Measurements from ENCODE around the gene FBF1. TPM values are rescaled to one million over a fixed set of nuclear protein-coding genes. Genes with fewer than 3 reads are reported as not detected.

FBF1 gene
- total and polyA plus RNA-seq, 9 of the 15 experiments (the other 6 are each of a cell fraction or from before 2014, with no cell fraction given) = 0.46 to 14.9 (median 7.5) TPM

GRCh38 chr17:75981019-75981615 lies 40.3 kb upstream of the FBF1 start (continued):
- TF ChIP-seq FOXP4 (CRISPR knock-in tag; IDR thresholded peaks at IDR 0.05; ENCODE audit: borderline replicate concordance) = no peak
- TF ChIP-seq NFIC (IDR thresholded peaks at IDR 0.05) = no peak
- no peak for TF ChIP-seq GATAD2B (IDR thresholded peaks at IDR 0.05; ENCODE audit: borderline replicate concordance)
- peak; percentile 81 for TF ChIP-seq ZNF316 (IDR thresholded peaks at IDR 0.05)
- TF ChIP-seq PCBP1 (IDR thresholded peaks at IDR 0.05; ENCODE audit: low read depth, low read length, poor library complexity, severe bottlenecking) = no peak
- peak; percentile 68 for TF ChIP-seq C11orf30 (IDR thresholded peaks at IDR 0.05; ENCODE audit: low read depth)
- no peak for TF ChIP-seq FOS (IDR thresholded peaks at IDR 0.05; ENCODE audit: extremely low read depth, insufficient read length)

GRCh38 chr17:75980188-75981018 lies 39.6 kb upstream of the FBF1 start:
- POLR2A ChIA-PET = interaction anchor here (0.6 to 1.5 kb wide), 8 partner anchors 10 to 240 kb away, joined by 3 to 5 read pairs (median 3); no protein-coding TSS in a partner anchor
- peak; percentile 6 for ATAC-seq
- TSS peak; percentile 41 for BruUV-seq (replicated peaks)
- H3K9ac ChIP-seq (ENCODE audit: insufficient read depth in 1 of 2, low read depth in 2 of 2, low read length in 2 of 2) = peak overlapping the region; percentile 79 to 96
- peak overlapping the region; percentile 96 for H3K4me2 ChIP-seq (ENCODE audit: insufficient read depth, low read length)
- peaks cover 38% of the 10 kb centered on the region for H3K79me2 ChIP-seq (ENCODE audit: control insufficient read depth, insufficient read depth, low read length)
- H3K27me3 ChIP-seq (ENCODE audit: control insufficient read depth in 2 of 2, insufficient read depth in 2 of 2, low read length in 2 of 2) = no peaks in the 10 kb centered on the region
- intact Hi-C loops (cut with micrococcal nuclease) (no loop called here), in situ Hi-C loops (cut with MboI) (no loop called here)
- no peaks in the 10 kb centered on the region for H4K20me1 ChIP-seq (replicated peaks; ENCODE audit: control insufficient read depth, insufficient read depth, low read length)
- H3K27ac ChIP-seq (ENCODE audit: extremely low read depth, low read depth, low read length) = peak overlapping the region; percentile 78
- WGBS (ENCODE audit: insufficient coverage, low coverage, missing lambda C conversion rate) = 35% methylated on average over 18 of the region's 18 CpGs
- FAIRE-seq = no peak
- peaks cover 3% of the 10 kb centered on the region; the same call in 1 of the 3 replicates for H3K36me3 ChIP-seq (ENCODE audit: control insufficient read depth, insufficient read depth, low read length)
- DNase-seq (ENCODE audit: extremely low read depth in 1 of 4, low spot score in 3 of 4) = peak in 1 of 4 experiments; percentile 25
- CTCF ChIA-PET (ENCODE audit: low intra/inter-chr PET ratio) = no interaction called here
- peak overlapping the region; percentile 67 for H3K4me3 ChIP-seq
- peaks cover 34 to 43% of the 10 kb centered on the region in 2 experiments for H3K4me1 ChIP-seq (replicated peaks in 1 of 2; ENCODE audit: control insufficient read depth in 2 of 2, insufficient read depth in 2 of 2, low read length in 2 of 2)
- no peaks in the 10 kb centered on the region for H3K9me3 ChIP-seq (replicated peaks; ENCODE audit: control insufficient read depth, insufficient read depth, low read depth, low read length)
- peak overlapping the region; percentile 95; the same call in 1 of the 2 replicates for H2AFZ ChIP-seq (ENCODE audit: low read depth, low read length)
- no peaks in the 10 kb centered on the region for H3K9me1 ChIP-seq (ENCODE audit: control insufficient read depth, insufficient read depth, low read length)
- no peak for TF ChIP-seq MIER1 (IDR thresholded peaks at IDR 0.05; ENCODE audit: low read depth)
- peak; percentile 31; the same call in 1 of the 2 replicates for TF ChIP-seq SMARCA4 (IDR thresholded peaks at IDR 0.05)
- no peak for TF ChIP-seq SREBF2 (CRISPR knock-in tag; IDR thresholded peaks at IDR 0.05)
- no peak for TF ChIP-seq FOXJ3 (CRISPR knock-in tag; IDR thresholded peaks at IDR 0.05)
- TF ChIP-seq PATZ1 (CRISPR knock-in tag; IDR thresholded peaks at IDR 0.05; ENCODE audit: borderline replicate concordance) = no peak
- no peak for TF ChIP-seq UBTF (IDR thresholded peaks at IDR 0.05; ENCODE audit: borderline replicate concordance in 1 of 2, low read depth in 2 of 2, low read length in 2 of 2)
